ENCODE data around the gene SUGCT.

The SUGCT gene

DNA sequence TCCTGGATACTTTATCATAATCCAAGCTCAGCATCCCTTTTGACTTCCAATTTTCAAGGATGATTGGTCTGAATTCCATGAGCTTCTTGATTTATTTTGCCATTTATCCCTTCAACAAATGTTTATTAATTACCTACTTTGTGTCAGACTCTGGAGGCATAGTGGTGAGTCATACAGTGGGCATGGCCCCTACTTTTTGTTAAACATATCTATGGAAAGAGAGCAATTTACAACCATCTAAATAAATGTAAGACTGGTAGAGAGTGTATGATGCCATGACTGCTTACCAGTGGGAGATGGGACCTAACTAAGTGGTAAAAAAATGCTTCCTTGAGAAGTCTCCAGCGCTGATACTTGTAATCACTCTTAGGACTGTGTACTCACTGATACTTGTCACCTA lies 286.6 kb downstream of the SUGCT start:
- FAIRE-seq = no peak
- no peak for DNase-seq (ENCODE audit: insufficient read length, low spot score)
- TF ChIP-seq POU2F2 (IDR thresholded peaks at IDR 0.05; ENCODE audit: low read depth, low read length) = no peak
- no peak for TF ChIP-seq PAX5 (IDR thresholded peaks at IDR 0.05; ENCODE audit: insufficient read depth, low read length, severe bottlenecking)
- no peak for TF ChIP-seq POLR2A (IDR thresholded peaks at IDR 0.05; ENCODE audit: low read depth, low read length)
- no peak for TF ChIP-seq POLR2AphosphoS5 (IDR thresholded peaks at IDR 0.05; ENCODE audit: low read depth, low read length)

DNA sequence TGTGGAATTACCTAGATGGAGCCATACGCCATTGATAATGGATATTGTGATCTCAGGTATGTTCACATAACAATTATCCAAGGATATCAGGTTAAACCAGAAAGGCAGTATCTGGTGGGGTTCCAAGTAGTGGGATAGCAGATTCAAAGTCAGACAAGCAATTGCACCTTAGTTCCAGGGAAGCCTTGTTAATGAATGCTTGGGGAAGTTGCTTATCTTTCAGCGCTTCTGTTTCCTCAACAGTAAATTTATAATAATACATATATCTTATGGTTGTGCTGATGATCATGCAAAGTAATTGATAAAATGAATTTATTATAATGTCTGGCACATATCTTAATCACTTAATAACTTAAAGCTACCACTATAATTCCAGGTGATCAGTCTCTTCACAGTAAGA lies 290.9 kb downstream of the SUGCT start:
- DNase-seq (ENCODE audit: insufficient read length, low spot score) (no peak), FAIRE-seq (no peak)
- TF ChIP-seq PAX5 (IDR thresholded peaks at IDR 0.05; ENCODE audit: insufficient read depth, low read length, severe bottlenecking) (no peak), SPI1 (IDR thresholded peaks at IDR 0.05; ENCODE audit: low read depth, low read length) (no peak), POLR2A (IDR thresholded peaks at IDR 0.05; ENCODE audit: low read depth, low read length) (no peak), POU2F2 (IDR thresholded peaks at IDR 0.05; ENCODE audit: low read depth, low read length) (no peak), TAF1 (IDR thresholded peaks at IDR 0.05; ENCODE audit: low read depth, low read length) (no peak), POLR2AphosphoS5 (IDR thresholded peaks at IDR 0.05; ENCODE audit: low read depth, low read length) (no peak)

DNA sequence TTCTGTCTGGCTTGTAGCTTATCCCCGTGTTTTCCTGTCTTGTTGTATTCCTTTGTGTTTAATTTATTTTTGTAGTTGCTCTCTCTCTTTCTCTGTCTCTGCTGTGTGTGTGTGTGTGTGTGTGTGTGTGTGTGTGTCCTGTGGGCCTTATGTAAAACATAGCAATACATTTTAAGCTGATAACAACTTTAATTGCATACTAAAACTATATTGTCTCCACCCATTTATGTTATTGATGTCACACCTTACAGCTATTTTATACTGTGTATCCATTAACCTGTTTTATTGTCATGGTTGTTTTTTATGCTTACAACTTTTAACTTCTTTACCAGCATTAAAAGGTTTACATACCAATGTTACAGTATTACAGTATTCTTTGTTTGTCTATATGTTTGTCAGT lies 293.6 kb downstream of the SUGCT start:
- no peak for DNase-seq (ENCODE audit: insufficient read length, low spot score)
- no peak for TF ChIP-seq PAX5 (IDR thresholded peaks at IDR 0.05; ENCODE audit: insufficient read depth, low read length, severe bottlenecking)
- TF ChIP-seq TAF1 (IDR thresholded peaks at IDR 0.05; ENCODE audit: low read depth, low read length) = no peak
- TF ChIP-seq SPI1 (IDR thresholded peaks at IDR 0.05; ENCODE audit: low read depth, low read length) = no peak
- TF ChIP-seq POLR2AphosphoS5 (IDR thresholded peaks at IDR 0.05; ENCODE audit: low read depth, low read length) = no peak
- FAIRE-seq = no peak

DNA sequence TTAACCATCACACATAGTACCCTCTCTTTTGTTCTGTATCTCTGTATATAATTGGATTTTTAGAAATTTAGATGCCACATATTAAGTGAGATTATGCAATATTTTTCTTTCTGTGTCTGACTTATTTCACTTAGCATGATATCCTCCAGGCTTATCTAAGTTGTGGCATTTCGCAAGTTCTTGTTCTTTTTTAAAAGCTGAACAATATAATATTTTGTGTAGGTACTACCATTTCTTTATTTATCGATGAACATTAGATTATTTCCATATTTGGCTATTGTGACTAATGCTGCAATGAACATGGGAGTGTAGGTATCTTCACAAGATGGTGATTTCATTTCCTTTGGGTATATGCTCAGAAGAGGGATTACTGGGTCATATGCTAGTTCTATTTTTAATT lies 295.0 kb downstream of the SUGCT start:
- FAIRE-seq (no peak), DNase-seq (ENCODE audit: insufficient read length, low spot score) (no peak)
- no peak for TF ChIP-seq SPI1 (IDR thresholded peaks at IDR 0.05; ENCODE audit: low read depth, low read length)
- TF ChIP-seq TAF1 (IDR thresholded peaks at IDR 0.05; ENCODE audit: low read depth, low read length) = no peak
- no peak for TF ChIP-seq POU2F2 (IDR thresholded peaks at IDR 0.05; ENCODE audit: low read depth, low read length)
- no peak for TF ChIP-seq PAX5 (IDR thresholded peaks at IDR 0.05; ENCODE audit: insufficient read depth, low read length, severe bottlenecking)
- TF ChIP-seq POLR2AphosphoS5 (IDR thresholded peaks at IDR 0.05; ENCODE audit: low read depth, low read length) = no peak
- no peak for TF ChIP-seq POLR2A (IDR thresholded peaks at IDR 0.05; ENCODE audit: low read depth, low read length)

DNA sequence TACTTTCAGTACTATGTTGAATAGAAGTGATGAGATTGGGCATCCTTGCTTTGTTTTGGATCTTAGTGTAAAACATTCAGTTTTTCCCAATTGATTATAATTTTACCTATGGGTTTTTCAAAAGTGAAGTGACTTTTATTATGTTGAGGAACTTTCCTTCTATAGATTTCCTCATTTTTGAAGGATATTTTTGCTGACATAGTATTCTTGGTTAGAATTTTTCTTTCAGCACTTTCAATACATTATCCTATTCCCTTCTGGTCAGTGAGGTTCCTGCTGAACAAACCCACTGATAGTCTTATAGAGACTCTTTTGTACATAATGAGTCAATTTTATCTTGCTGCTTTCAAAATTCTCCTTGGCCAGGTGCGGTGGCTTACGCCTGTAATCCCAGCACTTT lies 297.2 kb downstream of the SUGCT start:
- DNase-seq (ENCODE audit: insufficient read length, low spot score) (no peak), FAIRE-seq (no peak)
- no peak for TF ChIP-seq POU2F2 (IDR thresholded peaks at IDR 0.05; ENCODE audit: low read depth, low read length)
- no peak for TF ChIP-seq POLR2AphosphoS5 (IDR thresholded peaks at IDR 0.05; ENCODE audit: low read depth, low read length)
- no peak for TF ChIP-seq POLR2A (IDR thresholded peaks at IDR 0.05; ENCODE audit: low read depth, low read length)

DNA sequence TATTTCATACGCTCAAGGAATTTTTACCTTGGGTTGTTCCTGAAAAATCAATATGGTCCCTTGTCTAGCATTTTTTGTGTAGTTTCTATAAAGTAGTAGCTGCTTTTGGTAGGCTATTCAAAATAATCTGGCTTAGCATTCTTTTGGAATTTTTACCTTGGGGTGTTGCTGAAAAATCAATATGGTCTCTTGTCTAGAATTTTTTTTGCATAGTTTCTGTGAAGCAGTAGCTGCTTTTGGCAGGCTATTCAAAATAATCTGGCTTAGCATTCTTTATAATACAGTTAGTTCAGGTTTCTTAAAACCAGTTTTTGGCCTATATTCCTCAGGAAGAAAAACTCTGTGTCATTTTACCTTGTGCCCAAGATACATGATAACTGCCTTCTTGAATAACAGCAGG lies 301.9 kb downstream of the SUGCT start:
- TF ChIP-seq POLR2AphosphoS5 (IDR thresholded peaks at IDR 0.05; ENCODE audit: low read depth, low read length) (no peak), POU2F2 (IDR thresholded peaks at IDR 0.05; ENCODE audit: low read depth, low read length) (no peak), TAF1 (IDR thresholded peaks at IDR 0.05; ENCODE audit: low read depth, low read length) (no peak), PAX5 (IDR thresholded peaks at IDR 0.05; ENCODE audit: insufficient read depth, low read length, severe bottlenecking) (no peak), POLR2A (IDR thresholded peaks at IDR 0.05; ENCODE audit: low read depth, low read length) (no peak)
- DNase-seq (ENCODE audit: insufficient read length, low spot score) (no peak), FAIRE-seq (no peak)

DNA sequence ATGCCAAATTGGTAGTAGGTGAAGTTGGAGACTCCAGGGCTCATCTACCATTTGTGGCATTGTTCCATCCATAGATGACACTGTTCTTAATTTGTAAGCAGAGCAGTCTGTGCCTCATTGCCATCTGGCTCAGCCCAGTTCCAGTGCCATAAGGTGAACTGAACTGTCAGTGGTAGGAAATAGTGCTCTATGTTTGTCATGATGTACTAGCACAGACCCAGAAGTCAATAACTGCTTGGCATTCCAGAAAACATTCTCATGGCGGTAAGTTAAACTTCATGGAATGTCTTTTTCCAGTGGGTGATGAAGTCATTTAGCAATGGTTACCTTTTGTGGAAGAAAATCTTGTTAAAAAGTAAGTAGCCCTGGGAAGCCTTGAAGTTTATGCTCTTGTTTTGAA lies 302.7 kb downstream of the SUGCT start:
- DNase-seq (ENCODE audit: insufficient read length, low spot score) (no peak), FAIRE-seq (no peak)
- TF ChIP-seq SPI1 (IDR thresholded peaks at IDR 0.05; ENCODE audit: low read depth, low read length) (no peak), POLR2AphosphoS5 (IDR thresholded peaks at IDR 0.05; ENCODE audit: low read depth, low read length) (no peak), POU2F2 (IDR thresholded peaks at IDR 0.05; ENCODE audit: low read depth, low read length) (no peak), POLR2A (IDR thresholded peaks at IDR 0.05; ENCODE audit: low read depth, low read length) (no peak), TAF1 (IDR thresholded peaks at IDR 0.05; ENCODE audit: low read depth, low read length) (no peak), PAX5 (IDR thresholded peaks at IDR 0.05; ENCODE audit: insufficient read depth, low read length, severe bottlenecking) (no peak)

DNA sequence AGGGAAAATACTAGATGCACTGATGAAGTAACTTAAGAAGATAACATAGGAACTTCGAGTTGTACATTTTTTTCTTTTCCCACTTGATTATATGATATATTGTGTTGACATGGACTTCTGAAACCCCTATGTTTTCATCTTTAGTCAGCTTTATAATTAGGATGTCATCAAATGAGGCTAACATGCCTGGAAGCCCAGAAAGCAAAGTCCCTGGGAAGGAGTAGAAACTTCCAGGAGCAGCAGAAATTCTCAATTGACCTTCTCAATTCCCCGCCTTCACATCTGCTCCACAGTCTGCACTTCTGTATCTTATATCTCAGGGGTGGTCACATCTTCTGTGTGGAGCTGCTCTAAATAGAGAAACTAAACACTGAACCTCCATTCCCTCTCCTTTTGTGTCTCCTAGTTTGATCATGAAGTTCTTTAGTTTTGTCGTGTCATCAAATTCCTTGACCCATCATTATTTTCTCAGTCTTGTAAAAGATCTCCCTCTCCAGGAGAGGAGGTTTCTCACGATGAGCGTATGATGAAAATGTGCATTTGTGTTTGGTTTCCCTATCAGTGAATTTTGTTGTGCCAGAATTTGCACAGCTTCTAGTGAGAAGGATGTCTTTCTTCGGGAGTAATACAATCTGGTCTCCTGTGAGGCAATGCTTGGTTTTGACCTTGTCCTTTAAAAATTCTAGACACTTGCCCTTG lies 303.3 kb downstream of the SUGCT start:
- FAIRE-seq (no peak), DNase-seq (ENCODE audit: insufficient read length, low spot score) (no peak)
- TF ChIP-seq POLR2A (IDR thresholded peaks at IDR 0.05; ENCODE audit: low read depth, low read length) (no peak), POLR2AphosphoS5 (IDR thresholded peaks at IDR 0.05; ENCODE audit: low read depth, low read length) (no peak), TAF1 (IDR thresholded peaks at IDR 0.05; ENCODE audit: low read depth, low read length) (no peak), SPI1 (IDR thresholded peaks at IDR 0.05; ENCODE audit: low read depth, low read length) (no peak), PAX5 (IDR thresholded peaks at IDR 0.05; ENCODE audit: insufficient read depth, low read length, severe bottlenecking) (no peak), POU2F2 (IDR thresholded peaks at IDR 0.05; ENCODE audit: low read depth, low read length) (no peak)

DNA sequence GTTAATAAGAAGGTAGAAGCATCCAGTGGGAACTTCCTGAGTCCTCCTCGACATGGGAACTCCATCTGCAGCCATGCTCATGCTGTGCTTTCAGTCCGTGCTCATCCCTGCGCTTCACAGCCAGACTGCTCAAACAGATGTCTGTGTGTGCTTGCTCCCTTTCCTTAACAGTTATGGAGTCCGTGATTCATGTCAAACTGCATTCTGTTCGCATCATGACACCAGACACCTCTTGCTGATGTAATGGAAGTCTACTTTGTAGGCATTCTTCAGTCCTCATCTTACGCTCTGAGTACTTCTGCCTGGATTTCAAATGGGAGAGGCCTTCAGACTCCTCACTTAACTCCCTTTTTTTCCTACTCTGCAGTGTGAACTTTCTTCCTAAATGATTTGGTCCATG lies 304.9 kb downstream of the SUGCT start:
- FAIRE-seq = no peak
- no peak for DNase-seq (ENCODE audit: insufficient read length, low spot score)
- no peak for TF ChIP-seq TAF1 (IDR thresholded peaks at IDR 0.05; ENCODE audit: low read depth, low read length)
- TF ChIP-seq POLR2AphosphoS5 (IDR thresholded peaks at IDR 0.05; ENCODE audit: low read depth, low read length) = no peak
- TF ChIP-seq POU2F2 (IDR thresholded peaks at IDR 0.05; ENCODE audit: low read depth, low read length) = no peak
- TF ChIP-seq POLR2A (IDR thresholded peaks at IDR 0.05; ENCODE audit: low read depth, low read length) = no peak
- TF ChIP-seq PAX5 (IDR thresholded peaks at IDR 0.05; ENCODE audit: insufficient read depth, low read length, severe bottlenecking) = no peak
- no peak for TF ChIP-seq SPI1 (IDR thresholded peaks at IDR 0.05; ENCODE audit: low read depth, low read length)

DNA sequence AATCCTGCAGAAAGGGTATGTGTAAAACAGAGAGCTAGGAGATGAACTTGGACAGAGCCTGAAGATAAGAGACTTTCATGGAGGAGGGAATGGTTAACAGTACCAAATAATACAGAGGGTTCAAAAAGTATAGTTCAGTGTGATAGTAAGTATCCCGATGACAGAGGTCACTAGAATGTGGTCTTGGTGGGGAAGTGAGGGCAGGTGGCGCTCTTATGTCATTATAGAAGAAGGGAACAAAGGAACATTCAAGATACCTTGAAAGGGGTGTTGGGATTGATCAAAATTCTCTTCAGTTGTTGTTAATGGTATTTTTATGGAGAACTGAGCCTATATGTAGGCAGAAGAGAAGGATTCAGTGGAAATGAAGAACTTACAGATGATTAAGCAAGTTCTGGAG lies 312.5 kb downstream of the SUGCT start:
- no peak for FAIRE-seq
- DNase-seq (ENCODE audit: insufficient read length, low spot score) = no peak
- TF ChIP-seq PAX5 (IDR thresholded peaks at IDR 0.05; ENCODE audit: insufficient read depth, low read length, severe bottlenecking) (no peak), POU2F2 (IDR thresholded peaks at IDR 0.05; ENCODE audit: low read depth, low read length) (no peak), TAF1 (IDR thresholded peaks at IDR 0.05; ENCODE audit: low read depth, low read length) (no peak), SPI1 (IDR thresholded peaks at IDR 0.05; ENCODE audit: low read depth, low read length) (no peak), POLR2AphosphoS5 (IDR thresholded peaks at IDR 0.05; ENCODE audit: low read depth, low read length) (no peak), POLR2A (IDR thresholded peaks at IDR 0.05; ENCODE audit: low read depth, low read length) (no peak)
